Activated CD8-positive, alpha-beta T cell treated with anti-CD3 and anti-CD28 coated beads for 36 hours (primary cell): ENCODE measurements around the gene TCAP. TPM values are rescaled to one million over a fixed set of nuclear protein-coding genes. Genes with fewer than 3 reads are reported as not detected.
A peak's percentile ranks its signal among the peaks of the same experiment; 100 is the strongest.

ENCODE experiments used
- ATAC-seq: fragments of 200-7000 bp; cut with Tn5 transposase; one replicate; pipeline ENCODE4 v1.10.0; 2021; ENCODE audit warnings: mild to moderate bottlenecking, moderate library complexity
- CTCF ChIA-PET: fragments of 350-600 bp; sonication (Branson Sonifier 250); formaldehyde crosslinking; loops from one replicate; lab custom pipeline; 2021; ENCODE audit warnings: antibody characterized with exemption; lab: Charles Lee
- POLR2A ChIA-PET: fragments of 350-600 bp; sonication (Branson Sonifier 250); formaldehyde crosslinking; loops from one replicate; lab custom pipeline; 2021; ENCODE audit warnings: antibody characterized with exemption; lab: Charles Lee
- DNase-seq: peaks from one replicate; pipeline ENCODE4 v3.0.0-alpha.2; 2020
- H3K27ac Mint-ChIP-seq: one replicate; pipeline ENCODE4 v1.8.0; 2021; ENCODE audit warnings: mild to moderate bottlenecking, mixed read lengths
- H3K27me3 Mint-ChIP-seq: one replicate; pipeline ENCODE4 v1.8.0; 2021; ENCODE audit warnings: mixed read lengths
- H3K36me3 Mint-ChIP-seq: one replicate; pipeline ENCODE4 v1.8.0; 2021; ENCODE audit warnings: low read depth, mixed read lengths
- H3K4me1 Mint-ChIP-seq: one replicate; pipeline ENCODE4 v1.8.0; 2021; ENCODE audit warnings: low read depth, mixed read lengths
- H3K4me3 Mint-ChIP-seq: one replicate; pipeline ENCODE4 v1.8.0; 2021; ENCODE audit warnings: mild to moderate bottlenecking, moderate library complexity, mixed read lengths
- H3K9me3 Mint-ChIP-seq: one replicate; pipeline ENCODE4 v1.8.0; 2021; ENCODE audit warnings: mixed read lengths
- CTCF ChIP-seq: fragments of 200-600 bp; IDR thresholded peaks from one replicate; pipeline ENCODE4 v1.8.0; 2022; ENCODE audit warnings: antibody characterized with exemption, mild to moderate bottlenecking
- intact Hi-C: fragments of 100-400 bp; cut with micrococcal nuclease; formaldehyde crosslinking; loops from one replicate; pipeline ENCODE4 v1.10.0; 2022
- total RNA-seq, 2 experiments: library from RNA; stranded (reverse); gene quantifications; one replicate each; pipeline ENCODE4 v1.2.3, GENCODE V29; 2021

Gene TCAP
- total RNA-seq, 2 experiments from 2014 or later = 0.95 to 1.3 TPM

- Mint-ChIP-seq H3K36me3 (peaks cover 8% of the 10 kb centered on the region), H3K27me3 (no peaks in the 10 kb centered on the region), H3K4me1 (peaks cover 37% of the 10 kb centered on the region), H3K27ac (no peak overlapping the region), H3K9me3 (no peaks in the 10 kb centered on the region), H3K4me3 (no peak overlapping the region)
- POLR2A ChIA-PET = interaction anchor here (1.3 kb wide), 1 partner anchor 45 kb away, joined by 3 read pairs; no protein-coding TSS in a partner anchor
- no peak for TF ChIP-seq CTCF
- ATAC-seq (no peak), DNase-seq (no peak)
- CTCF ChIA-PET = interaction anchor here (1.1 kb wide), 1 partner anchor 61 kb away, joined by 3 read pairs; no protein-coding TSS in a partner anchor
- intact Hi-C loops = loop anchor here (5.0 kb wide), 1 partner anchor 48 kb away; the partner anchor contains the start of gene MIEN1
These were observed 19.4 kb downstream of the TCAP start for GRCh38 chr17:39684369-39685192.

GRCh38 chr17:39687101-39687545, 22.0 kb downstream of the TCAP start:
- peaks cover 20% of the 10 kb centered on the region for H3K4me1 Mint-ChIP-seq
- DNase-seq = no peak
- H3K4me3 Mint-ChIP-seq = peak overlapping the region; percentile 93
- no peak for ATAC-seq
- CTCF ChIA-PET = interaction anchor here (1.0 to 2.6 kb wide), 7 partner anchors 15 to 66 kb away, joined by 3 to 9 read pairs (median 4); no protein-coding TSS in a partner anchor
- H3K36me3 Mint-ChIP-seq = peaks cover 8% of the 10 kb centered on the region
- no peaks in the 10 kb centered on the region for H3K9me3 Mint-ChIP-seq
- intact Hi-C loops = loop anchor here (5.0 kb wide), 1 partner anchor 45 kb away; the partner anchor contains the start of gene MIEN1
- TF ChIP-seq CTCF = no peak
- H3K27me3 Mint-ChIP-seq = no peaks in the 10 kb centered on the region
- POLR2A ChIA-PET = interaction anchor here (0.8 to 2.7 kb wide), 7 partner anchors 9 to 125 kb away, joined by 3 to 15 read pairs (median 4); partner anchors contain the start of gene ERBB2
- H3K27ac Mint-ChIP-seq = peak overlapping the region; percentile 93

- Mint-ChIP-seq H3K4me3 (peak within 1 kb of the TSS; percentile 93), H3K27me3 (no peaks in the 10 kb centered on the region), H3K4me1 (peaks cover 20% of the 10 kb centered on the region), H3K36me3 (peaks cover 8% of the 10 kb centered on the region), H3K27ac (peak within 1 kb of the TSS; percentile 93), H3K9me3 (no peaks in the 10 kb centered on the region)
- intact Hi-C loops = loop anchor here (5.0 kb wide), 1 partner anchor 44 kb away; the partner anchor contains the start of gene MIEN1
- peak; percentile 96 for DNase-seq
- ChIA-PET POLR2A (interaction anchor here (0.7 to 2.7 kb wide), 13 partner anchors 8 to 125 kb away, joined by 3 to 15 read pairs (median 3); partner anchors contain the start of genes ERBB2 and MIEN1), CTCF (interaction anchor here (1.0 to 2.6 kb wide), 10 partner anchors 9 to 66 kb away, joined by 3 to 9 read pairs (median 4); no protein-coding TSS in a partner anchor)
- ATAC-seq = peak; percentile 97
- no peak for TF ChIP-seq CTCF
These were observed 22.7 kb downstream of the TCAP start, which contains the start of gene PGAP3 for GRCh38 chr17:39687546-39688474. PGAP3 (minus strand) TSS chr17:39688057; CDS start chr17:39688014, 43 bp downstream.

- H3K4me3 Mint-ChIP-seq = peak overlapping the region; percentile 93
- CTCF ChIA-PET = interaction anchor here (1.0 to 2.6 kb wide), 10 partner anchors 10 to 398 kb away, joined by 3 to 9 read pairs (median 4); no protein-coding TSS in a partner anchor
These were observed 23.3 kb downstream of the TCAP start for GRCh38 chr17:39688475-39688835.

More at GRCh38 chr17:39688475-39688835, 23.3 kb downstream of the TCAP start:
- POLR2A ChIA-PET = interaction anchor here (0.7 to 2.7 kb wide), 10 partner anchors 9 to 114 kb away, joined by 3 to 15 read pairs (median 3); partner anchors contain the start of genes ERBB2 and MIEN1
- Mint-ChIP-seq H3K36me3 (peaks cover 6% of the 10 kb centered on the region), H3K4me1 (peaks cover 20% of the 10 kb centered on the region), H3K9me3 (no peaks in the 10 kb centered on the region), H3K27ac (peak overlapping the region; percentile 93), H3K27me3 (no peaks in the 10 kb centered on the region)
- no peak for DNase-seq
- intact Hi-C loops = loop anchor here (5.0 kb wide), 1 partner anchor 44 kb away; the partner anchor contains the start of gene MIEN1
- no peak for TF ChIP-seq CTCF
- no peak for ATAC-seq
